ENCODE results near the gene FEM1C. TPM values are rescaled to one million over a fixed set of nuclear protein-coding genes. Genes with fewer than 3 reads are reported as not detected.

Gene FEM1C
- polyA plus RNA-seq, 1 experiment: 4.5 TPM

GRCh38 chr5:115578657-115579056 is 34.1 kb upstream of the FEM1C start:
- no peak for DNase-seq (ENCODE audit: low read depth)
- no peak for TF ChIP-seq CTCF (IDR thresholded peaks at IDR 0.05; ENCODE audit: insufficient read depth, low read depth, low read length)
- CTCF ChIA-PET: no interaction called here

DNA sequence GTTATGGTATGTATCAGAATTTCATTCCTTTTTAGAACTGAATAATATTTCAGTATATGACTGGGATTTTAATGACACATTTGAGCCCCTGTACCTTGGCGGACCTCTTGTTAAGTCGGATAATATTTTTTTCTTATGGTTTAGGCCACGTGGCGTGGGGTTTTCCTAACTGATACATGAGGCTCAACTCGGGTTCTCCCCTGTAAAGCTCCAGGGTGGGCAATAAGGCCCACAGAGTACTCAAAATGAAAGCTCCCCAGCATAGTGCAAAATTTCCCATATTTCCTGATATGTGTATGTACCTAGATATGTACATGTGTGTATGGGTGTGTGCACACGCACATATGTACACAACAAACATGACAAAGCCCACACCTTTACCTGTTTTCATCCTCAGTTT is 33.2 kb upstream of the FEM1C start:
- no peak for DNase-seq (ENCODE audit: low read depth)
- no peaks in the 10 kb centered on the region for H3K27me3 ChIP-seq (ENCODE audit: control insufficient read depth, insufficient read depth, low read length)
- TF ChIP-seq CTCF (IDR thresholded peaks at IDR 0.05; ENCODE audit: insufficient read depth, low read depth, low read length): no peak
- no peaks in the 10 kb centered on the region for H3K36me3 ChIP-seq (ENCODE audit: control insufficient read depth, insufficient read depth, low read length)
- no peak overlapping the region for H3K4me3 ChIP-seq (ENCODE audit: low read depth, low read length)
- ChIA-PET CTCF (no interaction called here), POLR2A (no interaction called here)

More at GRCh38 chr5:115578657-115579056, 34.1 kb upstream of the FEM1C start:
- POLR2A ChIA-PET: no interaction called here
- Histone ChIP-seq H3K4me3 (ENCODE audit: low read depth, low read length) (no peak overlapping the region), H3K36me3 (ENCODE audit: control insufficient read depth, insufficient read depth, low read length) (no peaks in the 10 kb centered on the region), H3K27me3 (ENCODE audit: control insufficient read depth, insufficient read depth, low read length) (no peaks in the 10 kb centered on the region)

- Histone ChIP-seq H3K27me3 (ENCODE audit: control insufficient read depth, insufficient read depth, low read length) (no peaks in the 10 kb centered on the region), H3K4me3 (ENCODE audit: low read depth, low read length) (no peak overlapping the region), H3K36me3 (ENCODE audit: control insufficient read depth, insufficient read depth, low read length) (no peaks in the 10 kb centered on the region)
- DNase-seq (ENCODE audit: low read depth): no peak
- POLR2A ChIA-PET: no interaction called here
- no peak for TF ChIP-seq CTCF (IDR thresholded peaks at IDR 0.05; ENCODE audit: insufficient read depth, low read depth, low read length)
- CTCF ChIA-PET: interaction anchor here (0.6 kb wide), 1 partner anchor 25 kb away, joined by 3 read pairs; the partner anchor contains the start of gene TICAM2
Measured at GRCh38 chr5:115577329-115577728, 32.8 kb upstream of the FEM1C start.

GRCh38 chr5:115575167-115576070 is 30.8 kb upstream of the FEM1C start:
- ChIA-PET POLR2A (no interaction called here), CTCF (interaction anchor here (0.7 to 2.3 kb wide), 12 partner anchors 9 to 270 kb away, joined by 3 to 9 read pairs (median 3); no protein-coding TSS in a partner anchor)
- DNase-seq (ENCODE audit: low read depth): no peak
- Histone ChIP-seq H3K4me3 (ENCODE audit: low read depth, low read length) (no peak overlapping the region), H3K27me3 (ENCODE audit: control insufficient read depth, insufficient read depth, low read length) (no peaks in the 10 kb centered on the region), H3K36me3 (ENCODE audit: control insufficient read depth, insufficient read depth, low read length) (no peaks in the 10 kb centered on the region)
- TF ChIP-seq CTCF (IDR thresholded peaks at IDR 0.05; ENCODE audit: insufficient read depth, low read depth, low read length): no peak

- Histone ChIP-seq H3K4me3 (ENCODE audit: low read depth, low read length) (no peak overlapping the region), H3K36me3 (ENCODE audit: control insufficient read depth, insufficient read depth, low read length) (no peaks in the 10 kb centered on the region), H3K27me3 (ENCODE audit: control insufficient read depth, insufficient read depth, low read length) (no peaks in the 10 kb centered on the region)
- ChIA-PET POLR2A (no interaction called here), CTCF (interaction anchor here (0.9 kb wide), 1 partner anchor 223 kb away, joined by 3 read pairs; no protein-coding TSS in a partner anchor)
- no peak for TF ChIP-seq CTCF (IDR thresholded peaks at IDR 0.05; ENCODE audit: insufficient read depth, low read depth, low read length)
- no peak for DNase-seq (ENCODE audit: low read depth)
Measured at GRCh38 chr5:115573133-115573532, 28.6 kb upstream of the FEM1C start.
